NCI-H446 (cell line): ENCODE data around the gene MEX3C.

Experiments used
- DNase-seq, 2 experiments: peaks; one replicate each; lab custom pipeline; 2025; lab: John Stamatoyannopoulos, UW

The MEX3C gene

DNA sequence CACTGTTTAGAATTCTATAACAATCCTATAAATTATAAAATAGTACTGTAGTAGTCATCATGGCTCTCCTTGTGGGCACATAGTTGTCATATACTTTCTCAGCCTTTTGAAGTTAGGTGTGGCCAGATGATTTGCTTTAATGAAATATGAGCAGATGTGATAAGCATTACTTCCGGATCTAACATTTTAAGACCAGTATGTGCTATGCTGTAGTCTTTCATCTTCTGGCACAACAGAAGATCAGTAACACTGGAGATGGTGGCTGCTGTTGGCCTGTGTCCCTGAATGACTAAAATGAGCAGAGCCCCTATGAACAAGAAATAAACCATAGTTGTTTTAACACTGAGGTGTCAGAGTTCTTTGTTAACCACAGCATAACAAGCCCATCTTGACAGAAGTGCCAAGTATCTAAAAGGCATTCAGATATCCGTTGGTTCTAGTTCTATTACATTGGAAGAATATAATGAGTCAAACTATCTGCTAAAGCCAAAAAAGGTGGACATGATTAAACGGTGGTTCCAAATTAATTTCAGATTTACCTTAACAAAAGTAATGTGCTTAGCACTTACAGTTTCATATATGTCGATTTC lies 6.3 kb downstream of the MEX3C start:
- no peak for DNase-seq

DNA sequence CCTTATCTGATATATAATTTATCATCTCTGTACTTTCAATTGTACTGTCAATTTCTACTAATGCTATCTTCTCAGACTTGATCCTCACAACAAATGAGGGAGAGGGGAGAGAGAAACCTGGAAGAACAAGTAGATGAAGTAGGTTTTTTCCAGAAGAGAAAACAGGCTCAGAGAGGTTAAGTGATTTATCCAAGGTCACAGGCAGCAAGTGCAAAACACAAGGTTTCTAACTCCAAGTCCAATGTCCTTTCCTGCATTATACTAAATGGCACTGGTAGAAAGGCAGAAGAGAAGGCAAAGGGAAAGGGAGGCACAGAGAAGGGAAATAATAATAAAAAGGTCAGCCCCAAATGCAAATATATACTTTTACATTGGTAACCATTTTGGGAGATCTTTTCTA lies 7.5 kb downstream of the MEX3C start:
- DNase-seq: no peak

DNA sequence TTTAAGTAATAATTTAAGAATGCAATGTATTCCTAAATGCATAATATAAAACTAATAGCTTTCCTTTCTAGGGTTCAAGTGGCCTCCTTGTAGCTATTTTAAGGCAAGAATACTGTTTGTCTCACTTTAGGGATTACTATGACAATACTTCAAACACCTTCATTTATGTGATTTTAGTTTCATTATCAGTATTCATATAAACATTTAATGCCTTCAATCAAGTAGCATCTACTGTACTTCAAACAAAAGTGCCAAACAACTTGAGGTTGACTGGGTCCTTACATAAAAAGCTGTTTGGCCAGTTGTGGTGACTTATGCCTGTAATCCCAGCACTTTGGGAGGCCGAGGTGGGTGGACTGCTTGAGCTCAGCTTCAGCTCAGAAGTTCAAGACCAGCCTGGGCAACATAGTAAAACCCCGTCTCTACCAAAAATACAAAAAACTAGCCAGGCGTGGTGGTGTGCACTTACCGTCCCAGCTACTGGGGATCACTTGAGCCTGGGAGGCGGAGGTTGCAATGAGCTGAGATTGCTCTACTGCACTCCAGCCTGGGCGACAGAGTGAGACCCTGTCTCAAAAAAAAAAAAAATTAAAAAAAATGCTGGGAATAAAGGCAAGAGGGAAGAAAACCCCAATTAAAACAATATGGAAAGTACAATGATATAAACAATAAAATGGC lies 9.3 kb downstream of the MEX3C start:
- DNase-seq: no peak

DNA sequence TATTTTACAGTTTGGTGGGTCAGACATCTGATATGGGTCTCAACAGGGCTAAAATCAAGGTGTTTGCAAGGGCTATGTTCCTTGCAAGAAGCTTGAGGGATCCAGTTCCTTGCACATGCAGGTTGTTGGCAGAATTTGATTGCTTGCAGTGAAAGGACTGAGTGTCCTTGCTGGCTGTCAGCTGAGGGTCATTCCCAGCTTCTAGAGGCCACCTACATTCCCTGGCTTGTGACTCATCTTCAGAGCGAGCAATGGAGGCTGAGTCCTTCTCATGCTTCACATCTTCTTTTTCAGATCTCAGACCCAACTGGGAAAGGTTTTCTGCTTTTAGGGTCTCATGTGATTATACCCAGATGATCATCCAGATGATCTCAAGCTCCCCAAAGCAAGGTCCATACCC lies 12.4 kb downstream of the MEX3C start:
- DNase-seq: no peak

DNA sequence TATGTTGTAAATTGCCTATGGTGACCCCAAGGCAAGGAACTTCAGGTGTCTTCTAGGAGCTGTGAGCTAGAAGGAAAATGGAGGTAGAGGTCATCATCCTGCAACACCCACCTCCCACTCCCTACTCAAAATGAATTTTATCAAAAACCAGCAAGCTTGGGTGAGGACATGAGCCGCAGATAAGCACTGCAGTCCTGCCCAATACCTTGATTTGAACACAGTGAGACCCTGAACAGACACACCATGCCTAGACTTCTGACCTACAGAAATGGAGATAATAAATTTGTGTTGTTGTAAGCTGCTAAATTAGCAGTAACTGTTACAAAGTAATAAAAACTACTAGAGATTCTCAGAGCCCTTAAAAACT lies 13.4 kb downstream of the MEX3C start:
- no peak for DNase-seq

DNA sequence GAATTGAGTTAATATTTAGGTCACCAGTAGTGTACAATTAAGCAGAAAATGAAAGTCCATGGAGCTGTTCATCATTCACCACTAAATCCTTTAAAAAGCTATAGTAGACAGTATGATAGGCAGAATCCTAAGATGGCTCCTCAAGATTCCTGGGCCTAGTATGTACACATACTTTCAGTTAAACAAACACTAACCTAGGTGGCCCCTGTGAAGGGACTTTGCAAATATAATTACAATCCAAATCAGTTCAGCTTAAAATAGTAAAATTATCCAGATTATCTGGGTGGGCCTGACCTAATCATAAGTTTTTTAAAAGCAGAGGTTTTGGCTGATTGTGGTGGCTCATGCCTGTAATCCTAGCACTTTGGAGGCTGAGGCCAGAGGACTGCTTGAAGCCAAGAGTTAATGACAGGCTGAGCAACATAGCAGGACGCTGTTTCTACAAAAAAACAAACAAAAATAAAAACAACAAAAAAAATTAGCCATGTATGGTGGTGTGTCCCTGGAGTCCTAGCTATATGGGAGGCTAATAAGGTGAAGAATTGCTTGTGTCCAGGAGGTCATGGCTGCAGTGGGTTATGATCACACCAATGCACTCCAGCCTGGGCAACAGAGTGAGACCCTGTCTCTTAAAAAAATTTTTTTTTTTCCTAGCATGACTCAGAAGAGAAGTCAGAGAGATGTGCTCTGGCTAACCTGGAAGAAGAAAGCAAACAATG lies 13.9 kb downstream of the MEX3C start:
- no peak for DNase-seq

DNA sequence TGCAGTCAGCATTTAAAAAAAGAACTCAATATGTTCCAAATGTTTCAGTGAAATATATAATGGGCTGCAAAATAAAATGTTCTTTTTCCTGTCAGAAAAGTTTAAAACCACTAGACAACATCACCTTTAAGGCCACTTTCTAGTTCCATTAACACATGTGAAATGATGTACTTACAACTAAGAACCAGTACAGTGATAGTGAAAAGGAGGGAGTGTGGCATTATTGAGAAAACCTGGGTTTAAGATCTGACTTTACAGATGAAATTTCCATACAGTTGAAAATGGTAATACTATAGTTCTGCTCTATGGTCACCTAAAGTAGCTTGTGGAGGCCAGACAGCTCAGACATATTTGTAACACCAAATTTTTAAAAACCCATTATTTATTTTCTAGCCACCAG lies 14.7 kb downstream of the MEX3C start:
- no peak for DNase-seq

DNA sequence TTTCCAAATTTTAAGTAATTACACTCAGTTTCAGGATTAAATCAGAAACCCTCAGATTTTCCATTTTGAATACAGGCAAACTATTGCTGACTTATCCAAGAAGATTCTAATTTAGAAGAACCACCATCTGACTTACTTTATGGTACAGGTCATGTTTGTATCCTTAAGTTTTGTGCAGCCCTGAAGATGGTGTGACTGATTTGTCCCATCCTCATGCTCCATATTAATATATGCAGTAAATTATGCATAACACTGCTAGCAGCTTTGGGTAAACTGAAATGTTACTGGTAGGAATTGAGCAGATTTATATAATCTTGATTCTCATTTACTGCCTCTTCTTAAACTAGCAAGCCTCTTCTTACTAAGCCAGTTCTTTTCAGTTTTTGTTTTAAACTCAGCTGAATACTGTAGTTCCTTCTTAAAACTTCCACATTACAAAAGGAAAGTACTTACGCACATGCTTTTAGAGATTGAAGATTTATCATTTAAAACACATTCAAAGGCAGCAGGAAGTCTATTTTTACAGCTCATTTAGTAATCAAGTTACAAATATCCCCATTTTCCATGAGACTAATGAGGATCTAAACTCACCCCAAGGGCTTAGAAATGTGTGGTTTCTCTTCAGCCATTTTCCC lies 25.7 kb downstream of the MEX3C start:
- DNase-seq: no peak

DNA sequence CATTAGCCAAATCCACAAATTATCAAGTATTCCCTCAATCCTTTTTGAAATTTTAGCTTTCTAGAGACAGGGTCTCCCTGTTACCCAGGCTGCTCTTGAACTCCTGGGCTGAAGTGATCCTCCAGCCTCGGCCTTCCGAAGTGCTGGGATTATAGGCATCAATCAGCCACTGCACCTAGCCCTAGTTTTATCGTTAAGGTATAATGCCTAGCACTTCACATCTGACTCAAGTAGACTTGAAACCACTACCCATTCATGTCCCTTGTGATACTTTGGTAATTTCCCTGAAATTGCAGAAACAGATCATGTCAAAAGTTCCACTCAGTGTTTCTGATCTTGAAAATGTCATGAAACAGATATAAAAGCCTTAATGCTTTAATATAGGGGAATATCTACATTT lies 26.3 kb downstream of the MEX3C start:
- no peak for DNase-seq

DNA sequence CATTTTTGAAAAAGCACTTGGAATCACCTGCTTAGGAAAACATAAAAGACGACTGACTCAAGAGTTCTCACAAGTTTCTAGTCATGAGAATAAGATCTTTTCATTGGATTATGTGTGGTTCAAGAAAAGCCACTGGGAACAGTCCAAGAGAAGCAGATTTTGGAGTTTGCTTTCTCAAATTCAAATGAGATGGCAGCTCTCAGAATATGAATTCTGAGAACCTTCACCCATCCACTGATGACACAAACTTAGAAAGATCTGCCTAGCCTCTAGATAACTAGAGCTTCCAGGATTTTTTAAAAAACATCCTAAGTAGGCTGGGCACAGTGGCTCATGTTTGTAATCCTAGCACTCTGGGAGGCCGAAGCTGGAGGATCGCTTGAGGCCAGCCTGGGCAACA lies 26.8 kb downstream of the MEX3C start:
- DNase-seq: no peak

DNA sequence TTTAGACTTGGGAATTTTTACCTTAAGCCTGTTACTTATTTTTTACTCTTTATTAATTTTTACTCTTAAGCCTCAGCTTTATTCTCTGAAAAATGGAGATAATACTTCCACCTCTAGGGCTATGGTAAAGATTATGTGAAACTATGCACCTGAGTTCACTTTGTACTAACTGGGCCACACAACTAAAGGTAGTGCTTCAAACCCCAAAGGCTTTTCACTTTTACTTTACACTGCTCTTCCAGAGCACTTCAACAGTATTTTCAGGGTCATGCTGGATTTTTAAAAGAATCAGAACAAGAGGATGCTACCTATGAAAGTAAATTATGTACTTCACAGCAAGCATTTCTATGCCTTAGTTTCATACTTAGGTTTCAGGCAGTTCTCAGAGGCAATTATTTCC lies 27.8 kb downstream of the MEX3C start:
- no peak for DNase-seq

DNA sequence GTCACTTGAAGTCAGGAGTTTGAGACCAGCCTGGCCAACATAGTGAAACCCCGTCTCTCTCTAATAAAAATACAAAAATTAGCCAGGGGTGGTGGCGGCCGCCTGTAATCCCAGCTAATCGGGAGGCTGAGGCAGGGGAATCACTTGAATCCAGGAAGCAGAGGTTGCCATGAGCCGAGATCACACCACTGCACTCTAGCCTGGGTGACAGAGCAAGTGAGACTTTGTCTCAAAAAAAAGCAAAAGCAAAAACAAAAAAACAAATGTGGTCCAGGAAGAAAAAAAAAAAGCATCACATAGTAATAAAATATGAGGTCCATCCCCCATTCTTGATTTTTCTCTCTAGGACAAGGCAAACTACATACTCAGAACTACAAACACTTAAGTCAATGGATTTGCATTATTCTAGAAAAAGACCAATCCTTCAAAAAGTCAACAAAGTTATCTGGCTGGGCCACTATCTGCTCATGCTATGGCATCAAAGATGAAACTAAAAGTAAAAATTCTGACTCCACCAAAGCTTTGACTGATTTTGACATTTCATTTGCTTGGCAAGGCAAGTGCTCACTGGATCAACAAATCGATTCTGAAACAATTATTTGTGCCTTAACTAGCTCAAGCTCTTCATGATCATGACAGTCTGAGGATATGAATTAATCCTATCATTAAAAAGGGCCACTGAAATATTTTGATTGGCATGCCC lies 28.4 kb downstream of the MEX3C start:
- DNase-seq: no peak

DNA sequence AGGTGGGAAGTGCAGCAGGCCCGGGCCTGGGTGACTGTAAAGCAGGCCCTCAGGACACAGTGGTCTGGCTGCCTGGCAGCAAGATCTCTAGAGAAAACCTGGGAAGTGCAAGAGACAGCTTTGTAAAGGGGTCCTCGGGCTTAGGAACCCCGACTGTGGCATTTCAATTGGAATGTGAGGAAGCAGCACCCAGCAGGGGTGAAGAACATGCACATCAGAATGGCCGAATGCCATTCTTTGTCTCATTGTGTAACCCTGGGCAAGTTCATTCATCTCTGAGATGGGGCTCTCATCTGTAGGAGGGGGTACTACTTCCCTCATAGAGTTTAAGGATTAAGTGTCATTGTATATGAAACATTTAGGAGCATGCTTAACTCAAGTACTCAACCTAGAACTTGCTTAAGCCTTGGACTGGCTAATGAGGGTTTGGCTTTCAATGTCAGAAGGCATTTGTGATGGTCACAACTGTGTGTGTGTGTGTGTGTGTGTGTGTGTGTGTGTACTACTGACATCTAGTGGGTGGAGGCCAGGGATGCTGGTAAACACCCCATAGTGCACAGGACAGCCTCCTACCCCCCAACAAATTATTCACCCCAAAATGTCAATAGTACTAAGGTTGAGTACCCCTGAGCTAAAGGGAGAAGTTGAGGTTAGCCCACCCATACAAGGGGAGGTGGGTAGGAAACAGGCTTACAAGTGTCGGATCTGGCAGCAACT lies 29.3 kb downstream of the MEX3C start:
- DNase-seq: no peak

DNA sequence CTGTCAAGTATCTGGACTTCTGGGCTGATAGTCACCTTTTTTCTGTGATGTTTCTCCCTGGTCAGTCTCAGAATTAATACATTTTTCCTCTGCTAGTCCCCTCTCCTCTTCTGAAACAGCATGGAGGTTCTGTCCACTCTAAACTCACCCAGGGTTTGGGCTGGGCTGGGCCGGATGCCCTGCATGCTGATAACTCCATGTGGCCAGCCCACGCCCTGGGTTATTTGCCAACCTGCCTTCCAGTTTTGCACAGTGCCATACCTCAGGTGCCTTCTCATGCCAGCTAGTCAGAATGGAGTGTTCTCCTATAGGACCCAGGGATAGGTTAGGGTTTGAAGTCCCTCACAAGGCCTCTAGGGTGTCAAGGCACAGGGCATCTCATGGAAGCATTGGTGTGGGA lies 32.2 kb downstream of the MEX3C start:
- no peak for DNase-seq

DNA sequence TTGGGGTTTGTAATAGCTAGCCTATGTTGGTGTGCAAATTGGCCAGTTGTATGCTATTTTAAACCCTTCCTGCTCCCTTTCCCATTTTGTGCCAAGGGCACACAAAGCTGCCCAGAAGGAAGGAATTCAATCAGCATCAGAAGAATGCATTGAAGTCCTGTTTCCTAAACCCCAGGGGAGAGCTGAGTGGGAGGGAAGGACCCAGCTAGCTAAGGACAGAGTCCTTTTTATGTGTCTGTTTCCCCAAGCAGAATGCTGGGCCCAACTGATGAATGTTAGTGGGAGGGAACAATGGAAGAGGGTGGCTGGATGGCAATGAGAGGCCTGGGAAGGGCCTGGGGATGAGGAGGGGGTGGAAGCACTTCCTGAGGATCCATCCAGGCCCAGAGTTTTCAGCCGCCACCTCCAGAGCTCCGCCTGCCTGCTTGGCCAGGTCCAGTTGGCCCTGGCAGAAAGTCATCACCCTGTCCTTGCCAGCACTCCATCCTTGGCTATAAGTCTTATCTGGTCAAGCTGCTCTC lies 32.7 kb downstream of the MEX3C start:
- no peak for DNase-seq

DNA sequence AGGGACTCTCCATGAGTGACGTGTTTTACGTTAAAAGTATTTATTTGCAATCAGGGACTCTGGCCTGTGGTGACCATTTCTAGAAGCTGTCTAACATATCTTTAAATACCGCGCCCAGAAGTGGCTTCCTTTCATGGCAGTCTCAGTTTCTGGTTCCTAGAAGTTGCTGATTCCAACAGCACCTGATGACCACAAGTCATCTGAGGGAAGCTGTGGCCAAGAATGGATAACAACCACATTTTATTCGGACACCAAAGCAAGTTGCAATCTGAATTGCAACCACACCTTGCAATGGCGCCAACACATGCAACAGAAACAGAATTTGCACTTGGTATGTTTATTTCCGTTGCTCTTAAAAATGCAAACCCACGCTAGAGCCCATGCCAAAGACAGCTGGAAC lies 33.1 kb downstream of the MEX3C start:
- DNase-seq: no peak

DNA sequence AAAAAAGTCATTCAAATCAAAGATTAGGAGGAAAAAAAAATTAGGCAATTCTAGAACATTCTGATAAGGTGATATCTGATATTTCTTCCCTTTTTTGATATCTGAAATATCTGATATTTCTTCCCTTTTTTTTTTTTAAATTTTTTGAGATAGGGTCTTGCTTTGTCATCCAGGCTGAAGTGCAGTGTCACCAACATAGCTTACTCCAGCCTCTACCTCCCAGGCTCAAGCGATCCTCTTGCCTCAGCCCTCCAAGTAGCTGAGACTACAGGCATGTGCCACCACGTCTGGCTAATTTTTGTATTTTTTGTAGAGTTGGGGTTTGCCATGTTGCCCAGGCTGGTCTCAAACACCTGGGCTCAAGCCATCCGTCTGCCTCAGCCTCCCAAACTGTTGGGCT lies 33.9 kb downstream of the MEX3C start:
- DNase-seq: no peak

DNA sequence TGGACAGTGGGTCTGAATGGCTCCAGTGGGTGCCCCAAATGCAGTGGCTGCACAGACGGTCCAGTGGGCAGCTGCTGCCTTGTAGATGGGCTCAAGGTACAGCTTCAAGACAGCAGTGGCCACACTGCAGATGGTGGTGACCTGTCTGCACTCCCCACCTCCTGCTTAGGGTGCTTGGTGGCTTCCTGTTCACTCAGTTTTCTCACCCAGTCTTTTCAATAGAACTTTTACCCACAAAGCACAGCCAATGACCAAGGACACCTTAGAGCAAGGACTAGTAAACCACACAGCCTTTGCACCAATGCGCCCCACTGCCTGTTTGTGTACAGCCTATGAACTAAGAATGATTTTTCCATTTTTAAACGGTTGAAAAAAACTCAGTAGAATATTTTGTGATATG lies 34.9 kb downstream of the MEX3C start:
- DNase-seq: no peak

DNA sequence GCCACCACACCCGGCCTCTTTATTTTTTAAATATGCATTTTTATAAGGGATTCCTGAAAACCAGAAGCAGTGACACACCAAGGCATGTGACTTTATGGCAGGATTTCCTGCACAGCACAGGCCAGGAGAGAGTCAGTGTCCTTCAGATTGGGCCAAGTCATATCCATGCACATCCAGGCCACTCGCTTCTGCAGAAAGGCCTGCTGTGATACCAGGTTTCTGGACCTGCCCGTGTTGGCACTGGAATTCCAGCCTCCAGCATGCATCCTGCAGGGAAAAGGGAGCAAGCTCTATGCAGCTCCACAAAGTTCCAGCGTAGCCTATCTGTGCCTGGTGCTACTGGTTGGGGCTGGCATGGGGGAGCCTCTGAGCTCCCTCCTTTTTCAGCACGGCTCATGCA lies 36.8 kb downstream of the MEX3C start:
- DNase-seq: no peak

DNA sequence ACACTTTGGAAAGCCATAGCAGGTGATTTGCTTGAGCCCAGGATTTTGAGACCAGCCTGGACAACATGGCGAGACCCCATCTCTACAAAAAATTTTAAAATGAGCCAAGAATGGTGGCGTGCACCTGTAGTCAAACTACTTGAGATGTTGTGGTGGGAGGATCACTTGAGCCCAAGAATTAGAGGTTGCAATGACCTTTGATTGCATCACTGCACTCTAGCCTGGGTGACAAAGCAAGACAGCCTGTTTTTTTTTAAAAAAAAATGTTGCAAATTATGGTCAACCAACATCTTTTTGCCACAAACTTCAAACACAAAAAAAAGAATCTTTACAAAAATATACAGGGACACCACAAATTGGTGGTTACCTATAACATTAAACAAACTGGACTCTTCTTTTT lies 40.3 kb downstream of the MEX3C start:
- DNase-seq: no peak

DNA sequence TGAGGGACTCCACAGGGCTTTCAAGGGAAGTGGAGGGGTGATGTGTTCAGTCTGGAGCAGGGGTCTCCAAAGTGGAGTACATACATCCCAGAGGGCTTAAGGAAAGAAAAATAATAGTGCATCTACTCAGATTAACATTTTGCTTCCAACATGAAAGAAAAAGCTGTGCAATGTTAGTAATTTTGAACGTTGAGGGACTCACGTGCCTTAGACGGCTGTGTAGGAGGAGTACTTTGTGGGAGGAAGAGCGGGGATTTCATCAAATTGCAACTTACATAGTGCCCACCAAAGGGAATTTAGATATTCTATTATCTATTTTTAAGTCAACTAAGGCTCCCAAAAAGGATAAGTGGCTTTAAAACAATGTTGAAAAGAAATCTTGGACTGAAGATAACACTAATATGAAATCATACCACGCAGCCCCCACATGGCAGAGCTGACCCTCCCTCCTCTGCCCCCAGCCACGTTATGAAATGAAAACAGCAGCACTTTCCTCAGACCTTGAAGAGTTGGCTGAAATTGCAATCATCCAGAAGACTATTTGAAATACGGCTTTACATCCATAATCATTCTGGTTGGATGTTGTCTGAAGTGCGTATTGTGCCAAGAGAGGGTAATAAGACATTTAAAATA lies 42.9 kb downstream of the MEX3C start:
- DNase-seq: no peak
